Sigmoid colon (tissue), 7 donors: Measurements from ENCODE around the gene SRC. TPM values are rescaled to one million over a fixed set of nuclear protein-coding genes. Genes with fewer than 3 reads are reported as not detected.

ENCODE experiments used
- DNase-seq: peaks from one replicate; pipeline ENCODE4 v3.0.0-alpha.2; 2019
- H3K27ac ChIP-seq, 4 donors: fragments of 200-600 bp; sonication (generic); one replicate each; pipeline ENCODE4 v1.5.1; 2016 to 2019; ENCODE audit warnings: mild to moderate bottlenecking in 1 of 4
- H3K27me3 ChIP-seq, 3 donors: fragments of 200-600 bp; sonication (generic); one replicate each; pipeline ENCODE4 v1.5.1; 2019; ENCODE audit warnings: mild to moderate bottlenecking in 1 of 3
- H3K36me3 ChIP-seq, 4 donors: fragments of 200-600 bp; sonication (generic); one replicate each; pipeline ENCODE4 v1.5.1; 2016 to 2019
- H3K4me1 ChIP-seq, 4 donors: fragments of 200-600 bp; sonication (generic); one replicate each; pipeline ENCODE4 v1.5.1; 2017 to 2019
- H3K4me3 ChIP-seq, 4 donors: fragments of 200-600 bp; sonication (generic); one replicate each; pipeline ENCODE4 v1.5.1; 2017 to 2019; ENCODE audit warnings: mild to moderate bottlenecking in 2 of 4, moderate library complexity in 1 of 4
- H3K9me3 ChIP-seq, 4 donors: fragments of 200-600 bp in 3 of 4; sonication (generic) in 3 of 4; one replicate each; pipeline versions ENCODE4 v1.5.1 to v1.6.1; 2013 to 2019
- EP300 ChIP-seq, 4 donors: sonication (generic); formaldehyde crosslinking; IDR thresholded peaks; one replicate each; pipeline ENCODE4 v1.6.1; 2017; ENCODE audit warnings: antibody characterized with exemption in 4 of 4
- POLR2A ChIP-seq, 2 donors: fragments of 450-650 bp; IDR thresholded peaks; one replicate each; pipeline ENCODE4 v1.6.1; 2016; ENCODE audit warnings: antibody characterized with exemption in 2 of 2, mild to moderate bottlenecking in 2 of 2, moderate library complexity in 2 of 2
- POLR2AphosphoS5 ChIP-seq, 4 donors: sonication (generic); formaldehyde crosslinking; IDR thresholded peaks; one replicate each; pipeline ENCODE4 v1.6.1; 2017; ENCODE audit warnings: antibody characterized with exemption in 4 of 4
- WGBS, 2 donors: extraction: QIAGEN DNeasy Blood & Tissue Kit; methylation state at CpG; one replicate each; pipeline ENCODE4 v1.1.7; 2013; 5-methylcytosine and 5-hydroxymethylcytosine counted together
- intact Hi-C: fragments of 100-400 bp; cut with DNase I; formaldehyde crosslinking; loops from one replicate; pipeline ENCODE4 v1.15.1; 2023
- polyA plus RNA-seq, 3 donors: library from polyadenylated mRNA; stranded (reverse); fragments of 200-250 nt; gene quantifications; one replicate each; pipeline ENCODE4 v1.2.3, GENCODE V29; 2013
- total RNA-seq, 4 donors: library from RNA; depleted of rRNA; stranded (reverse); fragments of >200 nt; gene quantifications; one replicate each; pipeline ENCODE4 v1.1.0, GENCODE V29; 2016
- TF ChIP-seq, protein P1 (sequence below), 4 experiments: fragments of 450-650 bp in 3 of 4; fragments of 200-600 bp in 1 of 4; IDR thresholded peaks; one replicate each; pipeline ENCODE4 v1.5.1; 2016 to 2019; ENCODE audit warnings: antibody characterized with exemption in 4 of 4, mild to moderate bottlenecking in 3 of 4, moderate library complexity in 2 of 4
- donor health status: healthy with polysubstance abuse.
- donor health status: Bipolar disorder and iron deficiency.
- donor health status: healthy.

The SRC gene
- total and polyA plus RNA-seq, 7 donors = 28.1 to 91.8 (median 52.3) TPM

DNA sequence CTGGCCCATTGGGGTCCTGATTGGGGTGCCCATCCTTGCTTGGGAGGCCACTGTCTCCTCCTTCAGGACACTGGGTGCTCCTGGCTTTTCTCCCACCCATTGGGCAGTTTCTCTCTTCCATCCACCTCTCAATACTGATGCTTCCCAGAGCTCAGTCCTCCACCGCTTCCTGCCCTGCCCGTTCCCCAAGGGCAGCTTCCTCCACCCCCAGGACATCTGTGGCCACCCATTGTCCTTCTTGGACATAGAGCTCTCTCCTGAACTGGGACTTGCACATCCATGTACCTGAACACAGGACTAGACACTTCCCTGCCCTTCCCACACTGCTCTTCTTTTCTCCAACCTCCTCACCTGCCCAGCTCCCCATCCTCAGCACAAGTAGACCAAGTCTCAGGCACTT, 105.7 kb downstream of the SRC start:
- Histone ChIP-seq H3K36me3 (no peaks in the 10 kb centered on the region), H3K27me3 (no peaks in the 10 kb centered on the region), H3K9me3 (peaks cover 0 to 9% (median under 1%) of the 10 kb centered on the region in 4 donors), H3K4me1 (no peaks in the 10 kb centered on the region), H3K27ac (no peak overlapping the region), H3K4me3 (no peak overlapping the region)
- intact Hi-C loops = no loop called here
- no peak for DNase-seq
- WGBS, 2 donors = 82 to 93% methylated on average over 2 of the region's 2 CpGs
- TF ChIP-seq POLR2AphosphoS5 (IDR thresholded peaks at IDR 0.05) (no peak), POLR2A (IDR thresholded peaks at IDR 0.05) (no peak), EP300 (IDR thresholded peaks at IDR 0.05) (no peak)
- TF ChIP-seq, protein P1, sequence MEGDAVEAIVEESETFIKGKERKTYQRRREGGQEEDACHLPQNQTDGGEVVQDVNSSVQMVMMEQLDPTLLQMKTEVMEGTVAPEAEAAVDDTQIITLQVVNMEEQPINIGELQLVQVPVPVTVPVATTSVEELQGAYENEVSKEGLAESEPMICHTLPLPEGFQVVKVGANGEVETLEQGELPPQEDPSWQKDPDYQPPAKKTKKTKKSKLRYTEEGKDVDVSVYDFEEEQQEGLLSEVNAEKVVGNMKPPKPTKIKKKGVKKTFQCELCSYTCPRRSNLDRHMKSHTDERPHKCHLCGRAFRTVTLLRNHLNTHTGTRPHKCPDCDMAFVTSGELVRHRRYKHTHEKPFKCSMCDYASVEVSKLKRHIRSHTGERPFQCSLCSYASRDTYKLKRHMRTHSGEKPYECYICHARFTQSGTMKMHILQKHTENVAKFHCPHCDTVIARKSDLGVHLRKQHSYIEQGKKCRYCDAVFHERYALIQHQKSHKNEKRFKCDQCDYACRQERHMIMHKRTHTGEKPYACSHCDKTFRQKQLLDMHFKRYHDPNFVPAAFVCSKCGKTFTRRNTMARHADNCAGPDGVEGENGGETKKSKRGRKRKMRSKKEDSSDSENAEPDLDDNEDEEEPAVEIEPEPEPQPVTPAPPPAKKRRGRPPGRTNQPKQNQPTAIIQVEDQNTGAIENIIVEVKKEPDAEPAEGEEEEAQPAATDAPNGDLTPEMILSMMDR (IDR thresholded peaks at IDR 0.05) = no peak

DNA sequence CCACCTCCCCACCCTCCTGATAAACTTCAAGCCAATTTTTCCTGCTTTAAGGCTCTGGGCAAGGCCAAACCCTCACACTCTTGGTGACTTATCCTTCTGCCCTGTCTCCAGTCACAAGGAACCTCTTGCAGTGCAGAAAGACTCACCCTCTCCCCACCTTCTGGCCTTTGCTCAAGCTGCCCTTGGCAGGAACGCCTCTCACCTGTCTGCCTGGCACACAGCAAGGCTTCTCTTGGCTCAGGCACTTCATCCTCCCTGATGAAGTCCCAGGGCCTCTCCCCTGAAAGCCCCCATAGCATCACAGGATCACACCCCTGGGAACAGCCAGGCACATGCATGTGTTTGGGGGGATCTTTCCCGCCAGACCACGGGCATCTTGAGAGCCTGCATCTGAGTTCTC, 106.3 kb downstream of the SRC start:
- no peak for TF ChIP-seq POLR2AphosphoS5 (IDR thresholded peaks at IDR 0.05)
- TF ChIP-seq EP300 (IDR thresholded peaks at IDR 0.05) = no peak
- TF ChIP-seq, protein P1 (IDR thresholded peaks at IDR 0.05) = no peak
- TF ChIP-seq POLR2A (IDR thresholded peaks at IDR 0.05) = no peak
- Histone ChIP-seq H3K4me3 (no peak overlapping the region), H3K27ac (no peak overlapping the region), H3K4me1 (no peaks in the 10 kb centered on the region), H3K36me3 (no peaks in the 10 kb centered on the region), H3K9me3 (peaks cover 0 to 9% (median under 1%) of the 10 kb centered on the region in 4 donors), H3K27me3 (no peaks in the 10 kb centered on the region)
- WGBS, 2 donors = 57 to 65% methylated on average over 3 of the region's 3 CpGs
- peak; percentile 28 for DNase-seq
- intact Hi-C loops = no loop called here

- Histone ChIP-seq H3K9me3 (peaks cover 0 to 9% (median under 1%) of the 10 kb centered on the region in 4 donors), H3K27ac (no peak overlapping the region), H3K36me3 (no peaks in the 10 kb centered on the region), H3K4me1 (no peaks in the 10 kb centered on the region), H3K27me3 (no peaks in the 10 kb centered on the region), H3K4me3 (no peak overlapping the region)
- no peak for DNase-seq
- 41 to 59% methylated on average over 3 of the region's 3 CpGs for WGBS, 2 donors
- intact Hi-C loops = no loop called here
- no peak for TF ChIP-seq POLR2AphosphoS5 (IDR thresholded peaks at IDR 0.05)
Measured at GRCh38 chr20:37453288-37453687, 107.3 kb downstream of the SRC start.

GRCh38 chr20:37453836-37454235, 107.9 kb downstream of the SRC start:
- Histone ChIP-seq H3K9me3 (peaks cover 0 to 9% (median 1%) of the 10 kb centered on the region in 4 donors), H3K4me1 (no peaks in the 10 kb centered on the region), H3K27ac (no peak overlapping the region), H3K4me3 (no peak overlapping the region), H3K27me3 (no peaks in the 10 kb centered on the region), H3K36me3 (no peaks in the 10 kb centered on the region)
- 88% methylated on average over 5 of the region's 5 CpGs for WGBS, 2 donors
- TF ChIP-seq, protein P1 (IDR thresholded peaks at IDR 0.05) = no peak
- TF ChIP-seq POLR2AphosphoS5 (IDR thresholded peaks at IDR 0.05) (no peak), POLR2A (IDR thresholded peaks at IDR 0.05) (no peak), EP300 (IDR thresholded peaks at IDR 0.05) (no peak)
- intact Hi-C loops = no loop called here
- DNase-seq = peak; percentile 30

GRCh38 chr20:37454636-37455385, 108.9 kb downstream of the SRC start:
- H3K4me1 ChIP-seq = no peaks in the 10 kb centered on the region
- no peak overlapping the region for H3K27ac ChIP-seq
- DNase-seq = no peak
- no peak overlapping the region for H3K4me3 ChIP-seq
- no peak for TF ChIP-seq EP300 (IDR thresholded peaks at IDR 0.05)
- no peak for TF ChIP-seq POLR2A (IDR thresholded peaks at IDR 0.05)
- TF ChIP-seq, protein P1 (IDR thresholded peaks at IDR 0.05) = no peak
- no peak for TF ChIP-seq POLR2AphosphoS5 (IDR thresholded peaks at IDR 0.05)
- no peaks in the 10 kb centered on the region for H3K36me3 ChIP-seq
- peaks cover 0 to 9% (median 5%) of the 10 kb centered on the region in 4 donors for H3K9me3 ChIP-seq
- intact Hi-C loops = no loop called here
- no peaks in the 10 kb centered on the region for H3K27me3 ChIP-seq

Other genes starting within 250 kb of the SRC start
- gene RPN2, start 166.8 kb upstream of the SRC start, total RNA-seq = 10 to 100 TPM; 65.8 to 81.7 (median 76.1) TPM
- 100 to 1,000 TPM in 1 of 3 donors, 10 to 100 TPM in 2; 21.6 to 142 (median 43.7) TPM for gene RPN2, start 166.8 kb upstream of the SRC start, polyA plus RNA-seq
- gene MROH8, start 166.6 kb upstream of the SRC start, total RNA-seq = 10 to 100 TPM in 1 of 4 donors, 1 to 10 TPM in 3; 1.8 to 11.1 (median 5.1) TPM
- 1 to 10 TPM in 2 of 3 donors, under 1 TPM in 1; 0.46 to 2.4 (median 1.0) TPM for gene MROH8, start 166.6 kb upstream of the SRC start, polyA plus RNA-seq
- gene GHRH, start 84.3 kb upstream of the SRC start, total RNA-seq = not detected
- gene GHRH, start 84.3 kb upstream of the SRC start, polyA plus RNA-seq = not detected
- gene MANBAL, start 56.5 kb upstream of the SRC start, total RNA-seq = 10 to 100 TPM; 30.4 to 68.5 (median 58.2) TPM
- 10 to 100 TPM; 34.2 to 57.1 (median 42.0) TPM for gene MANBAL, start 56.5 kb upstream of the SRC start, polyA plus RNA-seq
- gene NNAT, start 175.1 kb downstream of the SRC start, total RNA-seq = 100 to 1,000 TPM in 2 of 4 donors, 10 to 100 TPM in 2; 82.8 to 125 (median 97.2) TPM
- gene NNAT, start 175.1 kb downstream of the SRC start, polyA plus RNA-seq = 10 to 100 TPM in 1 of 3 donors, 1 to 10 TPM in 1, not detected in 1; 7.8 to 20.8 TPM
- 10 to 100 TPM; 53.1 to 68.1 (median 57.1) TPM for gene BLCAP, start 181.7 kb downstream of the SRC start, total RNA-seq
- 10 to 100 TPM; 40.2 to 68.7 (median 56.5) TPM for gene BLCAP, start 181.7 kb downstream of the SRC start, polyA plus RNA-seq